ENCODE results near the gene KIFC1. TPM values are rescaled to one million over a fixed set of nuclear protein-coding genes. Genes with fewer than 3 reads are reported as not detected.
"Not testable (repeated sequence)": the region's sequence is repeated elsewhere in the genome, so short reads cannot be mapped to it uniquely, and the experiment has no call there.

Gene KIFC1
- total RNA-seq, 1 experiment from 2014 or later, result 81.8 TPM

DNA sequence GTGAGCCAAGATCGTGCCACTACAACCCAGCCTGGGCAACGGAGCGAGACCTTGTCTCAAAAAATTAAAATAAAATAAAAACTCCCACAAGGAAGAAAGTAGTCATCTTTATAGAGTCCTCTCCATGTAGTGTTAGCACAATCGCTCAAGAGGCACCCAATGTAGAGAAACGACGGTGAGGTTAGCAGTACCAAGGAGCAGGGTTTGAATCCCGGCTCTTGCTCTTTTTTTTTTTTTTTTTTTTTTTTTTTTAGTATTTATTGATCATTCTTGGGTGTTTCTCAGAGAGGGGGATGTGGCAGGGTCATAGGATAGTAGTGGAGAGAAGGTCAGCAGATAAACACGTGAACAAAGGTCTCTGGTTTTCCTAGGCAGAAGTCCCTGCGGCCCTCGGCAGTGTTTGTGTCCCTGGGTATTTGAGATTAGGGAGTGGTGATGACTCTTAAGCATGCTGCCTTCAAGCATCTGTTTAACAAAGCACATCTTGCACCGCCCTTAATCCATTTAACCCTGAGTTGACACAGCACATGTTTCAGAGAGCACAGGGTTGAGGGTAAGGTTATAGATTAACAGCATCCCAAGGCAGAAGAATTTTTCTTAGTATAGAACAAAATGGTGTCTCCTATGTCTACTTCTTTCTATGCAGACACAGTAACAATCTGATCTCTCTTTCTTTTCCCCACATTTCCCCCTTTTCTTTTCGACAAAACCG lies 34.3 kb upstream of the KIFC1 start:
- POLR2A ChIA-PET, result interaction anchor here (0.7 kb wide), 1 partner anchor 17 kb away, joined by 4 read pairs; no protein-coding TSS in a partner anchor
- in situ Hi-C loops (cut with HindIII; ENCODE audit: low pct_unique_long_range_greater_than_20kb, low sequenced_read_pairs); BruUV-seq (replicated peaks); DNase-seq (ENCODE audit: low read depth, low spot score); H3K4me1 ChIP-seq (ENCODE audit: control insufficient read depth, insufficient read depth, low read length); H3K9me3 ChIP-seq (ENCODE audit: control insufficient read depth, insufficient read depth, low read depth, low read length); intact Hi-C loops (cut with micrococcal nuclease; ENCODE audit: unreplicated experiment); H3K27ac ChIP-seq (ENCODE audit: low read length); H3K27me3 ChIP-seq (ENCODE audit: control insufficient read depth, insufficient read depth, low read length); H3K4me3 ChIP-seq (ENCODE audit: low read depth in 2 of 2, low read length in 2 of 2); CTCF ChIA-PET; ATAC-seq; H3K36me3 ChIP-seq (ENCODE audit: control insufficient read depth, insufficient read depth, low read length): not testable (repeated sequence)

DNA sequence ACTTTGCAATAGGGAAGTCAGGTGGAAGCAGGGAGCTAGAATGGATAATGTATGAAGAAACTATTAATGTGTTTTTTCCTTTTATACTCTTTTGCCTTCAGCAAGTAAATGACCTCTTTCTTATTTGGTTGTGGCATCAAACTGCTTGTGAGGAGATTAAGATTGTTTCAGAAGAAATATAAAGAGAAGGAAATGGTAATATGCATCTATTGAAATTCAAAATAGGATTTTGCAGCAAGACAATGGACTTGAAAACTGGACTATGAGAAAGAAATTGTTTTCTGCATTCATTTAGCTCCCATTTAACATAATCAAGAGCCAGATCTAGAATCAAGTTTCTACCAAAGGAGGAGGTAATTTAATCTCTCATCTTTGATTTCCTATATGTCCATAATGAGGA lies 32.3 kb upstream of the KIFC1 start:
- no peaks in the 10 kb centered on the region for H3K9me3 ChIP-seq (ENCODE audit: control insufficient read depth, insufficient read depth, low read depth, low read length)
- CTCF ChIA-PET, result no interaction called here
- ATAC-seq (no peak), DNase-seq (ENCODE audit: low read depth, low spot score) (no peak)
- no peaks in the 10 kb centered on the region for H3K27me3 ChIP-seq (ENCODE audit: control insufficient read depth, insufficient read depth, low read length)
- intact Hi-C loops (cut with micrococcal nuclease; ENCODE audit: unreplicated experiment), result no loop called here
- no peak overlapping the region for H3K27ac ChIP-seq (ENCODE audit: low read length)
- TF ChIP-seq, protein P1, sequence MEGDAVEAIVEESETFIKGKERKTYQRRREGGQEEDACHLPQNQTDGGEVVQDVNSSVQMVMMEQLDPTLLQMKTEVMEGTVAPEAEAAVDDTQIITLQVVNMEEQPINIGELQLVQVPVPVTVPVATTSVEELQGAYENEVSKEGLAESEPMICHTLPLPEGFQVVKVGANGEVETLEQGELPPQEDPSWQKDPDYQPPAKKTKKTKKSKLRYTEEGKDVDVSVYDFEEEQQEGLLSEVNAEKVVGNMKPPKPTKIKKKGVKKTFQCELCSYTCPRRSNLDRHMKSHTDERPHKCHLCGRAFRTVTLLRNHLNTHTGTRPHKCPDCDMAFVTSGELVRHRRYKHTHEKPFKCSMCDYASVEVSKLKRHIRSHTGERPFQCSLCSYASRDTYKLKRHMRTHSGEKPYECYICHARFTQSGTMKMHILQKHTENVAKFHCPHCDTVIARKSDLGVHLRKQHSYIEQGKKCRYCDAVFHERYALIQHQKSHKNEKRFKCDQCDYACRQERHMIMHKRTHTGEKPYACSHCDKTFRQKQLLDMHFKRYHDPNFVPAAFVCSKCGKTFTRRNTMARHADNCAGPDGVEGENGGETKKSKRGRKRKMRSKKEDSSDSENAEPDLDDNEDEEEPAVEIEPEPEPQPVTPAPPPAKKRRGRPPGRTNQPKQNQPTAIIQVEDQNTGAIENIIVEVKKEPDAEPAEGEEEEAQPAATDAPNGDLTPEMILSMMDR (IDR thresholded peaks at IDR 0.05), result no peak
- TF ChIP-seq, protein P2, sequence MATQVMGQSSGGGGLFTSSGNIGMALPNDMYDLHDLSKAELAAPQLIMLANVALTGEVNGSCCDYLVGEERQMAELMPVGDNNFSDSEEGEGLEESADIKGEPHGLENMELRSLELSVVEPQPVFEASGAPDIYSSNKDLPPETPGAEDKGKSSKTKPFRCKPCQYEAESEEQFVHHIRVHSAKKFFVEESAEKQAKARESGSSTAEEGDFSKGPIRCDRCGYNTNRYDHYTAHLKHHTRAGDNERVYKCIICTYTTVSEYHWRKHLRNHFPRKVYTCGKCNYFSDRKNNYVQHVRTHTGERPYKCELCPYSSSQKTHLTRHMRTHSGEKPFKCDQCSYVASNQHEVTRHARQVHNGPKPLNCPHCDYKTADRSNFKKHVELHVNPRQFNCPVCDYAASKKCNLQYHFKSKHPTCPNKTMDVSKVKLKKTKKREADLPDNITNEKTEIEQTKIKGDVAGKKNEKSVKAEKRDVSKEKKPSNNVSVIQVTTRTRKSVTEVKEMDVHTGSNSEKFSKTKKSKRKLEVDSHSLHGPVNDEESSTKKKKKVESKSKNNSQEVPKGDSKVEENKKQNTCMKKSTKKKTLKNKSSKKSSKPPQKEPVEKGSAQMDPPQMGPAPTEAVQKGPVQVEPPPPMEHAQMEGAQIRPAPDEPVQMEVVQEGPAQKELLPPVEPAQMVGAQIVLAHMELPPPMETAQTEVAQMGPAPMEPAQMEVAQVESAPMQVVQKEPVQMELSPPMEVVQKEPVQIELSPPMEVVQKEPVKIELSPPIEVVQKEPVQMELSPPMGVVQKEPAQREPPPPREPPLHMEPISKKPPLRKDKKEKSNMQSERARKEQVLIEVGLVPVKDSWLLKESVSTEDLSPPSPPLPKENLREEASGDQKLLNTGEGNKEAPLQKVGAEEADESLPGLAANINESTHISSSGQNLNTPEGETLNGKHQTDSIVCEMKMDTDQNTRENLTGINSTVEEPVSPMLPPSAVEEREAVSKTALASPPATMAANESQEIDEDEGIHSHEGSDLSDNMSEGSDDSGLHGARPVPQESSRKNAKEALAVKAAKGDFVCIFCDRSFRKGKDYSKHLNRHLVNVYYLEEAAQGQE (IDR thresholded peaks at IDR 0.05; ENCODE audit: insufficient read depth in 1 of 2, low read depth in 2 of 2, low read length in 1 of 2), result no peak
- no peak for TF ChIP-seq SIN3A (IDR thresholded peaks at IDR 0.05; ENCODE audit: borderline replicate concordance, insufficient read depth, low read depth, low read length)
- TF ChIP-seq POLR2AphosphoS5 (IDR thresholded peaks at IDR 0.05; ENCODE audit: low read depth, low read length), result no peak
- no peak for TF ChIP-seq TCF7L2 (IDR thresholded peaks at IDR 0.05; ENCODE audit: low read depth, low read length)
- no peaks in the 10 kb centered on the region for H3K36me3 ChIP-seq (ENCODE audit: control insufficient read depth, insufficient read depth, low read length)
- POLR2A ChIA-PET, result no interaction called here
- H3K4me3 ChIP-seq (ENCODE audit: low read depth in 2 of 2, low read length in 2 of 2), result no peak overlapping the region
- BruUV-seq (replicated peaks), result no TSS peak
- in situ Hi-C loops (cut with HindIII; ENCODE audit: low pct_unique_long_range_greater_than_20kb, low sequenced_read_pairs), result no loop called here
- H3K4me1 ChIP-seq (ENCODE audit: control insufficient read depth, insufficient read depth, low read length), result no peaks in the 10 kb centered on the region

DNA sequence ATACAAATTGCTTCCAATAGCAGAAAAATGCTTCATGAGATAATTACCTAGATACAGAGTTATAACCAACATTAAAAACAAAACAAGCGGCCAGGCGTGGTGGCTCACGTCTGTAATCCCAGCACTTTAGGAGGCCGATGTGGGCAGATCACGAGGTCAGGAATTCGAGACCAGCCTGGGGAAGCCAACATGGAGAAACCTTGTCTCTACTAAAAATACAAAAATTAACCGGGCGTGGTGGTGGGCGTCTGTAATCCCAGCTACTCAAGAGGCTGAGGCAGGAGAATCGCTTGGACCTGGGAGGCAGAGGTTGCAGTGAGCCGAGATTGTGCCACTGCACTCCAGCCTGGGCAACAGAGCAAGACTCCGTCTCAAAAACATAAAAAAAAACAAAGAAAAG lies 28.1 kb upstream of the KIFC1 start:
- H3K9me3 ChIP-seq (ENCODE audit: control insufficient read depth, insufficient read depth, low read depth, low read length); H3K4me3 ChIP-seq (ENCODE audit: low read depth in 2 of 2, low read length in 2 of 2); DNase-seq (ENCODE audit: low read depth, low spot score); ATAC-seq; BruUV-seq (replicated peaks); H3K4me1 ChIP-seq (ENCODE audit: control insufficient read depth, insufficient read depth, low read length); POLR2A ChIA-PET; in situ Hi-C loops (cut with HindIII; ENCODE audit: low pct_unique_long_range_greater_than_20kb, low sequenced_read_pairs); CTCF ChIA-PET; H3K27ac ChIP-seq (ENCODE audit: low read length); intact Hi-C loops (cut with micrococcal nuclease; ENCODE audit: unreplicated experiment); H3K36me3 ChIP-seq (ENCODE audit: control insufficient read depth, insufficient read depth, low read length); H3K27me3 ChIP-seq (ENCODE audit: control insufficient read depth, insufficient read depth, low read length): not testable (repeated sequence)

DNA sequence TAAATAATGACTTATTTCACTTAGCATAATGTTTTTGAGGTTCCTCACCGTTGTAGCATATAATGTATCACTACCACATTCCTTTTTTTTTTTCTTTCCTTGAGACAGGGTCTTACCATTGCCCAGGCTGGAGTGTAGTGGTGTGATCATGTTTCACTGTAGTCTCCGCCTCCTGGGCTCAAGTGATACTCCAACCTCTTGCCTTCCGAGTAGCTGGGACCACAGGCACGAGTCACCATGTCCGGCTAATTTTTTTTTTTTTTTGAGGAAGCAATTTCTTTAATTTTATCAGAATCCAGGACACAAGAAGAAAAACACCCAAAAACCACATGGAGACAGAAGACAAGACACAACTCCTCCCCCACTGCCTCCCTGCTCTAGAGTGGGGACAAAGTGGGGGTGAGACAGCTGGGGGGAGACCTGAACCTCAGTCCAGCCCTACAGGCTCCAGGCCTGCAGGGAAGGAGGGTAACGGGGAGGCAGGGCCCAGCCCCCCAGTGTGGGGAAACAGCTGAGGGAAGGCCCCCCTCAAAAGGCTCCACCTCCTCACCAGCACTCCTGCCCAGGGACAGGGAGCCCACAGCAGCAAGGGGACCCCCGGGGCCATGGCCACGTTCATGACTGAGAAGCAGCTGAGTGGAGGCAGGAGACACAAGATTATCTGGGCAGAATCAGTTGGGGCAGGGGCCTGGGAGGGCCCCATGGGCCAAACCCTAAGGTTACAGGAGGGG lies 27.0 kb upstream of the KIFC1 start:
- POLR2A ChIA-PET; in situ Hi-C loops (cut with HindIII; ENCODE audit: low pct_unique_long_range_greater_than_20kb, low sequenced_read_pairs); H3K4me1 ChIP-seq (ENCODE audit: control insufficient read depth, insufficient read depth, low read length); H3K4me3 ChIP-seq (ENCODE audit: low read depth in 2 of 2, low read length in 2 of 2); H3K36me3 ChIP-seq (ENCODE audit: control insufficient read depth, insufficient read depth, low read length); H3K27me3 ChIP-seq (ENCODE audit: control insufficient read depth, insufficient read depth, low read length); BruUV-seq (replicated peaks); H3K27ac ChIP-seq (ENCODE audit: low read length); intact Hi-C loops (cut with micrococcal nuclease; ENCODE audit: unreplicated experiment); H3K9me3 ChIP-seq (ENCODE audit: control insufficient read depth, insufficient read depth, low read depth, low read length); DNase-seq (ENCODE audit: low read depth, low spot score): not testable (repeated sequence)
- peak; percentile 22; the same call in 1 of the 2 replicates for ATAC-seq
- CTCF ChIA-PET, result interaction anchor here (0.7 kb wide), 1 partner anchor 215 kb away, joined by 3 read pairs; no protein-coding TSS in a partner anchor

DNA sequence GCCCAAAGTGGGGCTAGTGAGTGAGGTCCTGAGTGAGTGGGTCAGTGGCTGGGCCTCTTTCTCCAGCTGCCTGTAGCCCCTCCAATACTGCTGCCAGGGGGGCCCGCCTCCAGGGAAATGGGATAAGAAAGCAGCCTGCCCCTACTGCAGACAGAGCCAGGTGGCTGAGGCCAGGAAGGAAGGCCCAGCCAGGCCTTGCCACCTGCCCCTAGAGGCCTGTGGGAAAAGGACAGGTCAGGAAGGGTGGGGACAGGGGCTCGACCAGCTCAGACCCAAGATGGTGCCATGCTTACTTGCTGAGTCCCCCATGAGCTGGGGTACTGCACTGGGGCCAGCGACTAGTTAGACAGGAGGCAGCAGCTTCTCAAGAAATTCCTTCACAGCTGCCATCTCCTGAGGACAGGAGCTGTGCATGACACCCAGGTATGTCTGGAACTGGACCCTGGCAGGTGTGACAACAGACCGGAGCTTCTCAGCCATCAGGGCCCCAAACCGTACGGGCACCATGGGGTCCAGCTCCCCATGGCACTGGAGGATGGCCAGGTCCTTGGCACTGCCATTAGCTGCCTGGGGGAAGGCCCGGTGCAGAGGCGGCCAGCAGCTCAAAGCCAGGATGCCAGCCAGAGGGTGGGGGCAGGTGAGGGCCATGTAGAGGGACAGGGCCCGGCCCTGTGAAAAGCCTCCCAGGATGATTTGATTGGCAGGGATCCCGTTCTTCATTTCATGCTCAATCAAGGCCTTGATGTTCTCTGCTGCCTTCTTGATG lies 26.2 kb upstream of the KIFC1 start:
- BruUV-seq (replicated peaks); CTCF ChIA-PET; DNase-seq (ENCODE audit: low read depth, low spot score); H3K27me3 ChIP-seq (ENCODE audit: control insufficient read depth, insufficient read depth, low read length); POLR2A ChIA-PET; in situ Hi-C loops (cut with HindIII; ENCODE audit: low pct_unique_long_range_greater_than_20kb, low sequenced_read_pairs); intact Hi-C loops (cut with micrococcal nuclease; ENCODE audit: unreplicated experiment); H3K27ac ChIP-seq (ENCODE audit: low read length); H3K9me3 ChIP-seq (ENCODE audit: control insufficient read depth, insufficient read depth, low read depth, low read length); H3K4me1 ChIP-seq (ENCODE audit: control insufficient read depth, insufficient read depth, low read length); H3K4me3 ChIP-seq (ENCODE audit: low read depth in 2 of 2, low read length in 2 of 2); H3K36me3 ChIP-seq (ENCODE audit: control insufficient read depth, insufficient read depth, low read length): not testable (repeated sequence)
- peak; percentile 69 for ATAC-seq
